Measurements from ENCODE around the gene ATP6V1B1.

ATP6V1B1 gene

GRCh38 chr2:70942396-70943204 is 6.9 kb downstream of the ATP6V1B1 start:
- Histone ChIP-seq H3K4me3 (ENCODE audit: low read depth, low read length, poor library complexity, severe bottlenecking) (no peak overlapping the region), H3K36me3 (ENCODE audit: insufficient read depth, low read length) (no peaks in the 10 kb centered on the region), H3K4me1 (ENCODE audit: insufficient read depth, low read length, severe bottlenecking) (peaks cover 9% of the 10 kb centered on the region), H3K27ac (ENCODE audit: low read depth, low read length, poor library complexity, severe bottlenecking) (no peak overlapping the region), H3K4me2 (ENCODE audit: low read length) (no peak overlapping the region), H3K9me2 (ENCODE audit: low read depth, low read length) (no peaks in the 10 kb centered on the region), H3K27me3 (ENCODE audit: insufficient read depth, low read length) (no peaks in the 10 kb centered on the region; the same call in 1 of the 2 replicates), H3K79me2 (ENCODE audit: insufficient read depth, low read length) (no peaks in the 10 kb centered on the region), H3K9me3 (ENCODE audit: low read length) (no peaks in the 10 kb centered on the region), H3K9ac (ENCODE audit: low read length) (no peak overlapping the region), H2AFZ (ENCODE audit: low read length) (no peak overlapping the region), H4K20me1 (ENCODE audit: insufficient read depth, low read length) (no peaks in the 10 kb centered on the region), H3F3A (ENCODE audit: insufficient read depth, low read length) (no peaks in the 10 kb centered on the region)
- TF ChIP-seq EZH2 (IDR thresholded peaks at IDR 0.05; ENCODE audit: borderline replicate concordance, low read length) (no peak), CTCF (IDR thresholded peaks at IDR 0.05; ENCODE audit: low read length) (no peak)

GRCh38 chr2:70943205-70943871 is 7.6 kb downstream of the ATP6V1B1 start:
- H3K9me3 ChIP-seq (ENCODE audit: low read length), result no peaks in the 10 kb centered on the region
- no peaks in the 10 kb centered on the region; the same call in 1 of the 2 replicates for H3K27me3 ChIP-seq (ENCODE audit: insufficient read depth, low read length)
- no peak overlapping the region for H3K9ac ChIP-seq (ENCODE audit: low read length)

GRCh38 chr2:70944111-70944690 is 8.5 kb downstream of the ATP6V1B1 start:
- Histone ChIP-seq H3K27me3 (ENCODE audit: insufficient read depth, low read length) (no peaks in the 10 kb centered on the region; the same call in 1 of the 2 replicates), H3K4me3 (ENCODE audit: low read depth, low read length, poor library complexity, severe bottlenecking) (no peak overlapping the region)

More at GRCh38 chr2:70943205-70943871, 7.6 kb downstream of the ATP6V1B1 start:
- Histone ChIP-seq H3K36me3 (ENCODE audit: insufficient read depth, low read length) (no peaks in the 10 kb centered on the region), H4K20me1 (ENCODE audit: insufficient read depth, low read length) (no peaks in the 10 kb centered on the region), H3F3A (ENCODE audit: insufficient read depth, low read length) (no peaks in the 10 kb centered on the region), H3K4me1 (ENCODE audit: insufficient read depth, low read length, severe bottlenecking) (peaks cover 13% of the 10 kb centered on the region), H3K4me2 (ENCODE audit: low read length) (no peak overlapping the region), H3K79me2 (ENCODE audit: insufficient read depth, low read length) (no peaks in the 10 kb centered on the region), H3K4me3 (ENCODE audit: low read depth, low read length, poor library complexity, severe bottlenecking) (no peak overlapping the region), H3K9me2 (ENCODE audit: low read depth, low read length) (no peaks in the 10 kb centered on the region), H2AFZ (ENCODE audit: low read length) (no peak overlapping the region), H3K27ac (ENCODE audit: low read depth, low read length, poor library complexity, severe bottlenecking) (no peak overlapping the region)
- TF ChIP-seq CTCF (IDR thresholded peaks at IDR 0.05; ENCODE audit: low read length) (no peak), EZH2 (IDR thresholded peaks at IDR 0.05; ENCODE audit: borderline replicate concordance, low read length) (no peak)

More at GRCh38 chr2:70944111-70944690, 8.5 kb downstream of the ATP6V1B1 start:
- H2AFZ ChIP-seq (ENCODE audit: low read length), result no peak overlapping the region
- H3K9me2 ChIP-seq (ENCODE audit: low read depth, low read length), result no peaks in the 10 kb centered on the region
- no peak for TF ChIP-seq EZH2 (IDR thresholded peaks at IDR 0.05; ENCODE audit: borderline replicate concordance, low read length)
- no peak for TF ChIP-seq CTCF (IDR thresholded peaks at IDR 0.05; ENCODE audit: low read length)
- H3K79me2 ChIP-seq (ENCODE audit: insufficient read depth, low read length), result no peaks in the 10 kb centered on the region
- H3K9ac ChIP-seq (ENCODE audit: low read length), result no peak overlapping the region
- no peaks in the 10 kb centered on the region for H4K20me1 ChIP-seq (ENCODE audit: insufficient read depth, low read length)
- H3K9me3 ChIP-seq (ENCODE audit: low read length), result no peaks in the 10 kb centered on the region
- H3K27ac ChIP-seq (ENCODE audit: low read depth, low read length, poor library complexity, severe bottlenecking), result no peak overlapping the region
- H3K4me1 ChIP-seq (ENCODE audit: insufficient read depth, low read length, severe bottlenecking), result peaks cover 19% of the 10 kb centered on the region
- no peaks in the 10 kb centered on the region for H3F3A ChIP-seq (ENCODE audit: insufficient read depth, low read length)
- no peak overlapping the region for H3K4me2 ChIP-seq (ENCODE audit: low read length)
- H3K36me3 ChIP-seq (ENCODE audit: insufficient read depth, low read length), result no peaks in the 10 kb centered on the region

Measured in OCI-LY1 (cell line).